Endothelial cell (in vitro differentiated cells): ENCODE results near the gene PSMD2. TPM values are rescaled to one million over a fixed set of nuclear protein-coding genes. Genes with fewer than 3 reads are reported as not detected.

Experiments
- DNase-seq: peaks from one replicate; pipeline ENCODE4 v3.0.0; 2021; ENCODE audit warnings: low spot score
- H3K27ac Mint-ChIP-seq: one replicate; pipeline ENCODE4 v1.8.0; 2021; ENCODE audit warnings: mixed read lengths, inconsistent platforms; ENCODE audit not compliant: unreplicated experiment
- H3K27me3 Mint-ChIP-seq: one replicate; pipeline ENCODE4 v1.8.0; 2021; ENCODE audit warnings: mild to moderate bottlenecking, moderate library complexity, mixed read lengths, inconsistent platforms; ENCODE audit not compliant: unreplicated experiment
- H3K36me3 Mint-ChIP-seq: one replicate; pipeline ENCODE4 v1.8.0; 2021; ENCODE audit warnings: mild to moderate bottlenecking, low read depth, mixed read lengths, inconsistent platforms; ENCODE audit not compliant: unreplicated experiment
- H3K4me1 Mint-ChIP-seq: one replicate; pipeline ENCODE4 v1.8.0; 2021; ENCODE audit warnings: mild to moderate bottlenecking, mixed read lengths, inconsistent platforms; ENCODE audit not compliant: unreplicated experiment
- H3K4me3 Mint-ChIP-seq: one replicate; pipeline ENCODE4 v1.8.0; 2021; ENCODE audit warnings: mild to moderate bottlenecking, mixed read lengths, inconsistent platforms; ENCODE audit not compliant: unreplicated experiment
- H3K9me3 Mint-ChIP-seq: one replicate; pipeline ENCODE4 v1.8.0; 2021; ENCODE audit warnings: mixed read lengths, inconsistent platforms; ENCODE audit not compliant: unreplicated experiment
- total RNA-seq: library from RNA; stranded (reverse); fragmentation: NEBNext Ultra II Directional; extraction: Animal tissue kit (Norgen Biotek cat#: 25700); gene quantifications from one replicate; pipeline ENCODE4 v1.2.1, GENCODE V29; 2021; ENCODE audit not compliant: unreplicated experiment
- TF ChIP-seq, protein P1 (sequence below): fragments of 200-600 bp; sonication (generic); IDR thresholded peaks from one replicate; pipeline ENCODE4 v1.5.0; 2021; ENCODE audit warnings: antibody characterized with exemption; ENCODE audit not compliant: unreplicated experiment

Gene PSMD2
- total RNA-seq, 1 donor from 2014 or later, result 292 TPM

DNA sequence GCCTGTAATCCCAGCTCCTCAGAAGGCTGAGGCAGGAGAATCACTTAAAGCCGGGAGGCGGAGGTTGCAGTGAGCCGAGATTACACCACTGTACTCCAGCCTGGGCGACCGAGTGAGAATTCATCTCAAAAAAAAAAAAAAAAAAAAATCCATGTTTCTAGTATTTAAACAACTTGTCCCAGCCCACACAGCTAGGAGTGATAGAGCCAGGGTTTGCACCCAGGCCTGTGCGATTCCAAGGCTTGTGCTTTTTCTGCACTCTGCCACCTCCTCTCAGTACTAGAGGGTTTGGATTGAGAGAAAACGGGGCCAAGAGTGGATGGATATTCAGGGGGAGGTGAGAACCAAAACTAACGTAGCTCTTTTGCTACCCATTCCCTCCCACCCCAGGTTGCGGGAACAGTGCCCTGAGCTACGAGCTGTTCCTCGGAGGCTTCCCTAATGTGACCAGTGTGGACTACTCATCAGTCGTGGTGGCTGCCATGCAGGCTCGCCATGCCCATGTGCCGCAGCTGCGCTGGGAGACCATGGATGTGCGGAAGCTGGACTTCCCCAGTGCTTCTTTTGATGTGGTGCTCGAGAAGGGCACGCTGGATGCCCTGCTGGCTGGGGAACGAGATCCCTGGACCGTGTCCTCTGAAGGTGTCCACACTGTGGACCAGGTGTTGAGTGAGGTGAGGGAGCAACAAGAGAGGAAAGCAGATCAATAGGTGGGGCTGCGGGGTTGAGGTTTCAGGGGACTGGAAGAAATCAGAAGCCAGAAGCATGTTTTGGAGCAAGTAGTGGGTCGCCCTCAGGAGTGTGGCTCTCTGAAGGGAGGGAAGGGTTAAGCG lies 41.7 kb upstream of the PSMD2 start:
- Mint-ChIP-seq H3K36me3 (peaks cover 13% of the 10 kb centered on the region), H3K4me1 (peaks cover 18% of the 10 kb centered on the region), H3K9me3 (no peaks in the 10 kb centered on the region), H3K27ac (no peak overlapping the region), H3K27me3 (peaks cover 28% of the 10 kb centered on the region), H3K4me3 (no peak overlapping the region)
- no peak for DNase-seq
- TF ChIP-seq, protein P1, sequence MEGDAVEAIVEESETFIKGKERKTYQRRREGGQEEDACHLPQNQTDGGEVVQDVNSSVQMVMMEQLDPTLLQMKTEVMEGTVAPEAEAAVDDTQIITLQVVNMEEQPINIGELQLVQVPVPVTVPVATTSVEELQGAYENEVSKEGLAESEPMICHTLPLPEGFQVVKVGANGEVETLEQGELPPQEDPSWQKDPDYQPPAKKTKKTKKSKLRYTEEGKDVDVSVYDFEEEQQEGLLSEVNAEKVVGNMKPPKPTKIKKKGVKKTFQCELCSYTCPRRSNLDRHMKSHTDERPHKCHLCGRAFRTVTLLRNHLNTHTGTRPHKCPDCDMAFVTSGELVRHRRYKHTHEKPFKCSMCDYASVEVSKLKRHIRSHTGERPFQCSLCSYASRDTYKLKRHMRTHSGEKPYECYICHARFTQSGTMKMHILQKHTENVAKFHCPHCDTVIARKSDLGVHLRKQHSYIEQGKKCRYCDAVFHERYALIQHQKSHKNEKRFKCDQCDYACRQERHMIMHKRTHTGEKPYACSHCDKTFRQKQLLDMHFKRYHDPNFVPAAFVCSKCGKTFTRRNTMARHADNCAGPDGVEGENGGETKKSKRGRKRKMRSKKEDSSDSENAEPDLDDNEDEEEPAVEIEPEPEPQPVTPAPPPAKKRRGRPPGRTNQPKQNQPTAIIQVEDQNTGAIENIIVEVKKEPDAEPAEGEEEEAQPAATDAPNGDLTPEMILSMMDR, result no peak

DNA sequence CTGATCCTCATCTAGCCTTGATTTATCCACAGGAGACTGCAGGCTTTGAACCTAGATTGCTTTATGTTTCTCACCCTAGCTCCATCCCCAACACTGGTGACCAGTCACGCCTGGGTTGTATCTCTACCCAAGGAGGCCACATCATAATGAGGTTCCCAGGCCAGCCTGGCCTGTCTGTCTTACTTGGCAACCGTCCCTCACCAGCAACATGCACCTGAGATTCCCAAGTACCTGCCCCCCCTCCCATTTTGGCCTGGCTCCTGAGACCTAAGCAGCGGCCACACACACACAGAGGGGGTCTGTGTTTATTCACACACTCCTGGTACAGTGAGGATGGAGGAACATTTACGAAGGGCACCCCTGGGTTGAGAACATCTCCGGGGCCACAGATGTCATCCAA lies 40.1 kb upstream of the PSMD2 start:
- H3K4me3 Mint-ChIP-seq, result peak overlapping the region; percentile 68

DNA sequence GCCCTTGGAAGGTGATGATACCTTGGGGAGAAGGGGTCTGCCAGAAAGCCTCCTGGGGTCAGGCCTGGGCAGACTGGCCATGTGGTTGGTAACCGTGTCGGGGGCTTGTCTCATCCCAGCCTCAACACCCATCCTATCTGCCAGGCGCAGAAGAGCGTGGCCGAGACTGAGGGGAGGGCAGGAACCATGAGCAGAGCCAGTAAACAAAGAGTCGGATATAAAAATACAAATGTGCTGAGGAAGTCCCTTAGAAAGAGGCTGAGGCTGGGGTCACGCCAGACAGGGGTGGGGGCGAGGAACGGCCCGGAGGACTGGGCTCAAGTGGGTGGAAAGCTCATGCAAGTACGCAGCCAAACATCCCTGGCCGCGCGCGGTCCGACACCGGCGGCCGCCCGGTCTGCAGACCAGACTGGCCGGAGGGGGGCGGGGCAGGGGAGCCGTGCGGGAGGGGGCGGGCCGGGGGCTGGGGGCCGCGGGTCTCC lies 39.6 kb upstream of the PSMD2 start:
- peak overlapping the region; percentile 68 for H3K4me3 Mint-ChIP-seq
- H3K27ac Mint-ChIP-seq, result no peak overlapping the region
- no peaks in the 10 kb centered on the region for H3K9me3 Mint-ChIP-seq
- H3K36me3 Mint-ChIP-seq, result peaks cover 13% of the 10 kb centered on the region
- H3K27me3 Mint-ChIP-seq, result peaks cover 34% of the 10 kb centered on the region
- TF ChIP-seq, protein P1, result no peak
- no peak for DNase-seq
- H3K4me1 Mint-ChIP-seq, result peaks cover 22% of the 10 kb centered on the region

More for the DNA sequence above, 40.1 kb upstream of the PSMD2 start:
- no peaks in the 10 kb centered on the region for H3K9me3 Mint-ChIP-seq
- peaks cover 13% of the 10 kb centered on the region for H3K36me3 Mint-ChIP-seq
- TF ChIP-seq, protein P1, result no peak
- no peak overlapping the region for H3K27ac Mint-ChIP-seq
- H3K4me1 Mint-ChIP-seq, result peaks cover 22% of the 10 kb centered on the region
- no peak for DNase-seq
- peaks cover 34% of the 10 kb centered on the region for H3K27me3 Mint-ChIP-seq

DNA sequence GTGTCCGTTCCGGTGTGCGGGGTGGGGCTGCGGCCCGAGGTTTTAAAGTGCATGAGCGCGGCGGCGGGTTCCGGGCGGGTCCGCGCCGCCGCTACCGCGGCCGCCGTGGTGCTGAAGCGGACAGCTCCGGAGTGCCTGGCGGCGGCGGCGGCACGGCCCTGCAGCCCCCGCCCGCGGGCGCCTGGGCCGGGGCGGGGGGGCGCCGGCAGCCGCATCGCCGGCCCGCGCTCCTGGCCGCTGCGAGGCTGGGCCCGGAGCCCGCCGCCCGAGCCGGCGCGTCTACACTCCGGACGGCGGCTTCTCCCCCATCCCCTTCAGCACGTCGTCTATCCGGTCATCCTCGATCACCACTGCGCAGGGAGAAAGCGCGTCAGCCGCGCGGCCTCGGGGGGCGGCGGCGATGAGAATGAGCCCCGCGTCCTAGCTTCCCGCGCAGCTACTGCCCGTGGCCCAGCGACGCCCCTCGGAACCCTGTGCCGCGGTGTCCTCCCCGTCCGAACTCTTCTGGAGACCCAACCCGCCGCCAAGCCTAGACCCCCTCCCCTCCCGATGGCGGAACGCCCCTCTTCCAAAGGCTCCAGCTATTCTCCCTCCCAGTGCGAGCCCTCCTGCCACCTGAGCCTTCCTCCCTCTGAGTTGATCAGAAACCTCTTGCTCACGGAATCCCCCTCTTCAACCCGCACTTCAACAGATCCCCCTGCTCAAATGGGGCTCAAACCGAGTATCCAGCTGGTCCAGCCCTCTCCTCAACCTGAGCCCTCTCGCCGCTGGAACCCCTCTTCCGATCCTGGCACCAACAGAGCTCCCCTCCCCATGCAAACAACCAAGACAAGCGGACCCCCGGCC lies 38.9 kb upstream of the PSMD2 start:
- DNase-seq, result peak; percentile 59
- peaks cover 13% of the 10 kb centered on the region for H3K36me3 Mint-ChIP-seq
- H3K27me3 Mint-ChIP-seq, result peaks cover 34% of the 10 kb centered on the region
- H3K27ac Mint-ChIP-seq, result no peak overlapping the region
- H3K4me3 Mint-ChIP-seq, result peak overlapping the region; percentile 83
- H3K9me3 Mint-ChIP-seq, result no peaks in the 10 kb centered on the region
- TF ChIP-seq, protein P1, result no peak
- peaks cover 22% of the 10 kb centered on the region for H3K4me1 Mint-ChIP-seq
